ENCODE measurements around the gene AARS2.

DNA sequence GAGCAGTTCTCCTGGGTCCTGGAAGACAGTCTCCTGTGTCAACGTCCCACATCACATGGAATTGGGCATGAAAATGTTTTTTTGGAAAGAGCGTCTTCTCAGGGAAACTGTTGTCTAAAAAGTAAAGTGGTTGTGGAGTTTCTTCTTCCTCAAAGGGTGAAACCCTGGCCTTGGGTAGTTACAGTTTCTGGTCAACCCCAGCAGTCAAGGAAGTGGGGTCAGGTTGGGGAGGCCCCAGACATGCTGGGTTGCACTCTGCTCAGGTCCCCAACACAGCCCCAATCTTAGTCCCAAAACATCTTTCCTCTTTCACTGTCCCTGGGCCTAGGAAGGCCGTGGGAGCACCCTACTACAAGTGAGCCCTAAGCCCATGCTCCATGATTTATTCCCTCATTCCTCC lies 46.8 kb downstream of the AARS2 start:
- TF ChIP-seq, protein P1, sequence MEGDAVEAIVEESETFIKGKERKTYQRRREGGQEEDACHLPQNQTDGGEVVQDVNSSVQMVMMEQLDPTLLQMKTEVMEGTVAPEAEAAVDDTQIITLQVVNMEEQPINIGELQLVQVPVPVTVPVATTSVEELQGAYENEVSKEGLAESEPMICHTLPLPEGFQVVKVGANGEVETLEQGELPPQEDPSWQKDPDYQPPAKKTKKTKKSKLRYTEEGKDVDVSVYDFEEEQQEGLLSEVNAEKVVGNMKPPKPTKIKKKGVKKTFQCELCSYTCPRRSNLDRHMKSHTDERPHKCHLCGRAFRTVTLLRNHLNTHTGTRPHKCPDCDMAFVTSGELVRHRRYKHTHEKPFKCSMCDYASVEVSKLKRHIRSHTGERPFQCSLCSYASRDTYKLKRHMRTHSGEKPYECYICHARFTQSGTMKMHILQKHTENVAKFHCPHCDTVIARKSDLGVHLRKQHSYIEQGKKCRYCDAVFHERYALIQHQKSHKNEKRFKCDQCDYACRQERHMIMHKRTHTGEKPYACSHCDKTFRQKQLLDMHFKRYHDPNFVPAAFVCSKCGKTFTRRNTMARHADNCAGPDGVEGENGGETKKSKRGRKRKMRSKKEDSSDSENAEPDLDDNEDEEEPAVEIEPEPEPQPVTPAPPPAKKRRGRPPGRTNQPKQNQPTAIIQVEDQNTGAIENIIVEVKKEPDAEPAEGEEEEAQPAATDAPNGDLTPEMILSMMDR (IDR thresholded peaks at IDR 0.05; ENCODE audit: control extremely low read depth in 1 of 3, insufficient read depth in 1 of 3, low read depth in 1 of 3, low read length in 3 of 3), result no peak
- TF ChIP-seq JUN (IDR thresholded peaks at IDR 0.05; ENCODE audit: low read depth, low read length) (no peak), POLR2A (IDR thresholded peaks at IDR 0.05; ENCODE audit: control extremely low read depth in 1 of 2, low read depth in 2 of 2, low read length in 2 of 2) (no peak), SP1 (IDR thresholded peaks at IDR 0.05; ENCODE audit: low read depth, low read length) (no peak), MAFK (IDR thresholded peaks at IDR 0.05; ENCODE audit: low read depth, low read length) (no peak)
